Stimulated activated CD4-positive, alpha-beta T cell treated with anti-CD3 and anti-CD28 coated beads, Interleukin-4, amount 100 ng/mL, for 24 hours (primary cell): ENCODE data around the gene PHF24.

ENCODE experiments used
- DNase-seq: peaks from one replicate; pipeline ENCODE4 v3.0.0-alpha.2; 2020

The PHF24 gene

DNA sequence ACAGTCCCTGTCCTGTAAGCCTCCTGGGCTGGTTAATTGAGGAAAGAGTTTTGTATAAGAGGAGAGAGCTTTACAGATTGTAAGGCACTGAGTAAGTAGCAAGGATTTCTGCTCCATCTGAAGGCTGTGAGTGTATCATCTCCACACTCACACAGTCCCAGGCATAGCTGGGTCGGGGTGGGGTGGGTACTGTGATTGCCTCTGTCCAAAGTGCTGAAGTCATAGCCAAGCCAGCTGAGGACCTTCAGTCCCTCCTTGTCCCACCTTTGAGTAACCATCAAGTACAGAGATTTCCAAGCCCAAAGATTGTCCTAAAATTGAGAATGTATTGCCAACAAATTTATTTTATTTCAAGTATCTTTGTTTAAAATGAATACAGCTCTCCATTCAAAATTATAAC lies 26.0 kb downstream of the PHF24 start:
- peak; percentile 41 for DNase-seq

- peak; percentile 72 for DNase-seq
Observed at GRCh38 chr9:34985311-34985899, 27.3 kb downstream of the PHF24 start.

DNA sequence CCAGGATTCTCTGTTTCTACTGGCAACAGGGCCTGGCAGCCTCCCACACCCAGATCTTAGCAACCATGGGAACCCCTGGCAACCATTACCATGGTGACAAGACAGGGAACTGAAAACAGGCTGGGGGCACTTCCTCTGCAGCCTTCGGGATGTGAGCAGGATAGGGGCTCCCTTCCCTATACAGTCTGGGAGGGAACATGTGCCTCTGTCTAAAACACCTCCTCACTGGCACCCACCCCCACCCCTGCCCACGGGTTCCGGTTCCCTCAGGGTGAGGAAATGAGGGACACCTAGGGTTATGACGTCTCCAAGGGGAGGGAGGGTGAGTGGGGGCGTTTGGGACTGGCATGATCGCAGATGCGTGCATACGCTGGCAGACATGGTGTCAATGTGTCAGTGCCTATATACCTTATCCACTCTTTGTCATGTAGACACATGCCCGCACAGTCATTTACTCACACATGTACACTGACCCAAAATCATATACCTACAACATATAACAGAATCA lies 28.5 kb downstream of the PHF24 start:
- DNase-seq: peak; percentile 60

- DNase-seq: no peak
Observed at GRCh38 chr9:34987160-34987901, 29.2 kb downstream of the PHF24 start.

DNA sequence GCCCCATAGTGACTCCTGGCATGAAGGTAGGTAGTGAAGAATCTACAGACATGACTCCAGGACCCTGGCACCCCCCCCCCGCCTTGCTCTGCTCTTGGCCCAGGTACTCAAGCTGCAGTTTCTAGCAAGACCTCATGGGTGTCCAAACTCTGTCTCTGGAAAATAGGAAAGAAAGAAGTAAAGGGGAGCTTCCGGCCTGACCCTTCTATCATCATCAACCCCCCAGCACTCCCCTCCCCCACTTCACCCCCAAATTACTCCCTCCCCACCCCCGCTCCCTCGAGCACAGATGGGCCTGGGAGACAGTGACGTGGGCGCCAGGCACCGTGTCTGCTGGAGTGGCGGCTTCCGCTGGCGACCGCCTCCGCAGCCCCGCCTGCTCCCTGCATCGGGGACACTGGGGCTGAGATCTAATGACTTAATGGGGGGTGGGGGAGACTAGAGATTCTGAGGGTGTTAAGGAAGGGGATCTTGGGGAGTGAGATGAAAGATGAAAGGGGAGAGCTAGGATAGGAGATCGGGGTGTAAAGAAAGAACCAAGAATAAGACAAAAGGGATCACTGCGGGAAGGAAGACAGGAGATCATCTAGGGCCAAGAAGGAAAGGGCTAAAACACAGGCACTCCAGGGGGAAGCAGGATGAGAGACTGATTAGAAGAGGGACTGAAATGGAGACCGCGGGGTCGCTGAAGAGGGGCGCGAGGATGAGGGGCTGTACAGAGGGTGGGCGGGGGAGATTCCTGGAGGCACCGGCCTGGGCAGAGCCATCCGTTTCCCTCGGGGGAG lies 30.3 kb downstream of the PHF24 start:
- peak; percentile 33 for DNase-seq

- peak; percentile 97 for DNase-seq
Observed at GRCh38 chr9:34989003-34989945, 31.2 kb downstream of the PHF24 start, which contains the start of gene DNAJB5. DNAJB5 (plus strand) TSS chr9:34989745; CDS start chr9:34990631, 886 bp downstream.

DNA sequence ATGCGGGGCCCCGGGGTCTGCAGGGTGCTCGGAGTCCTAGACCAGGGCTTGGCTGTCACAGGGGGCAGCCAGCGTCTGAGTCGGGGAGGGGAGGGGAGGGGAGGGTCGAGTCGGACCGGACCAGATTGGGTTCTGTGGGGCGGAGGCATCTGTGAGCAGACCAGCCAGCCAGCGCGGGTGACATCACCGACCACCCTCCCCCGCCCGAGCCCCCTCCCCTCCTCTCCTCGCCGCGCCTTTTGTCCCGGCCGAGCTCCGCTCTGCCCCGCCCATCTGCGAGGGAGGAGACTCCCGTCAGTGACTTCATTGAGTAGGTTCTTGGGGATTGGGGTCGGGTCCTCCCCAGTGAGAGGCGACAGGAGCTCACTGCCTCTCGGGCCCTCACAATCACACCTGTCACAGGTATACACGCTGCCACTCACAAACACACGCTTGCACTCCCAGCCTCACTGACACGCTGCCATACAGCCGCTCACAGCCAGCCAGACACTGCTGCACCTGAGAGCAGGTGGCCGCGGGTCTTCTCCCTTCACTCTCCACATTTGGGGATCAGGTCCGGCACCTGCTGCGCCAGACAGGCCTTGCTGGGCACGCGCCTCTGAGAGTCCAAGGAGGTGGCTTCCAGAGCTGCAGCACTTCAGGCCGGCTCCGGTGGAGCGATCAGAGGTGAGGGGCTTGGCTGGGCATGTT lies 32.0 kb downstream of the PHF24 start:
- peak; percentile 37 for DNase-seq

DNA sequence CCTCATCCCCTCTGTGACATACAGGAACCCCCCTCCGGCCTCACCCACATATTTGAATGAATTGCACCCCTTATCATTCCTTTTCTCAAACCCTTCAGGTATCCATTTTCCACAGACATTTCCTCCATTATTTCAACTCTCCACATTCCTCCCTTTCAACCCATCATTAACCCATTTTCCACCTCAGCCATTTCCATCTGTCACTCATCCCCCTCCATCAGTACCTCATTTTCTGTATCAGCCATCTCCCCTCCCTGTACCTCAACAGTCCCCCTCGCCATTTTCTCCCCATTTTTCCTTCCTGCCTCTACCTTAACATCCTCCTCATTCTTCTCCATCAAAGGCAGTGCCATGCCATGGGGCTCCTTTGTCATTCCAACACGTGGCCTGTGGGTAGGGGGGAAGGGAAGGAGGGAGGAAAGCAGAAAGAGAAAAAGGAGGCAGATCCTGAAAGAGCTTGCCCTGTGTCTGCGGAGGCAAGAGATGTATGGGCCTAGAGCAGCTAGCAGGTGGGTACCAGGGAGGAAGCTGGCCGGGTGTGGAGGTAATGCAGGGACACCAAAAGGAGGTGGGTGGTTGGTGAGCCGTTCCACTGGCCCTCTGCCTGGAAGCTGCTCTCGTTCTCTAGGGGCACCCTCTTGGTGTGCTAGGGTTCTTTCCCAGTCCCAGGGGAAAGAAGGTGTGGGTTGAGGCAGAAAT lies 33.0 kb downstream of the PHF24 start:
- no peak for DNase-seq

GRCh38 chr9:34991607-34992375 lies 33.7 kb downstream of the PHF24 start:
- no peak for DNase-seq

GRCh38 chr9:34992376-34992951 lies 34.4 kb downstream of the PHF24 start:
- peak; percentile 82 for DNase-seq

GRCh38 chr9:34993502-34994259 lies 35.6 kb downstream of the PHF24 start:
- no peak for DNase-seq

- no peak for DNase-seq
Observed at GRCh38 chr9:34994260-34994899, 36.3 kb downstream of the PHF24 start.

DNA sequence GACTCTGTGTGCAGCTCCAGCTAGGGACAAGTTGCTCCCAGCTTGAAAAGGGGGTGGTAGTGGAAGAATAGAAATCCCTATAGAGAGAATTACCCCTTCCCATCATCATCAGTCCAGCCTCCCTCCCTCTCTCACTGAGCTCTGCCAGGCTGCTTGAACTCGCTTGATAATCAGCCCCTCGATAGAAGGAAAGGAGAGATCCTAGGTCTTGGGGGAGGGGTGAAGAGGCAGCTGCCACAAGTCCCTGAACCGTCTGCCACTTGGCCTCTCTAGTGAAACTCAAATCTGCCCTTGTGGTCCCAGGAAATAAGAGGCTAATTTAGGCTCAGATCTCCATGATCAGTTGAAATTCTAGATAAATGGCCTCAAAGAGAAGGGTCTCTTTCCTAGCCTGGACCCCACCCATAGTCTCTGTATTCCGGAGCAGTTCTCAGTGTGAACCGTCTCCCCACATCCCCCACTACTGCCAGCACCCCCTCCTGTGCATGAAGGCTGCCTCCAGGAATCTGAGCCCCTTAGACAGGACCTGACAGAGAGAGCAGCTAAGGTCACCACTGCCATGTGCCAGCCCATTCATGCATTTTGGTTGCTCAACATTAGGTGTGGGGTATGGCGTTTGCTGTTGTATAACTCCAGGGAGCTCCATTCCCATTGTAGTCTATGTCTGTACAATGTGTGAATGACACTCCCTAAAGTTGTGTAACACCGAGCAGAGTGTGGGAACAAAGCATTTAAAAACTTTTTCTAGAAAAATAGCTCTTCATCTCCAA lies 37.0 kb downstream of the PHF24 start:
- no peak for DNase-seq

GRCh38 chr9:34995670-34996060 lies 37.6 kb downstream of the PHF24 start:
- DNase-seq: no peak

DNA sequence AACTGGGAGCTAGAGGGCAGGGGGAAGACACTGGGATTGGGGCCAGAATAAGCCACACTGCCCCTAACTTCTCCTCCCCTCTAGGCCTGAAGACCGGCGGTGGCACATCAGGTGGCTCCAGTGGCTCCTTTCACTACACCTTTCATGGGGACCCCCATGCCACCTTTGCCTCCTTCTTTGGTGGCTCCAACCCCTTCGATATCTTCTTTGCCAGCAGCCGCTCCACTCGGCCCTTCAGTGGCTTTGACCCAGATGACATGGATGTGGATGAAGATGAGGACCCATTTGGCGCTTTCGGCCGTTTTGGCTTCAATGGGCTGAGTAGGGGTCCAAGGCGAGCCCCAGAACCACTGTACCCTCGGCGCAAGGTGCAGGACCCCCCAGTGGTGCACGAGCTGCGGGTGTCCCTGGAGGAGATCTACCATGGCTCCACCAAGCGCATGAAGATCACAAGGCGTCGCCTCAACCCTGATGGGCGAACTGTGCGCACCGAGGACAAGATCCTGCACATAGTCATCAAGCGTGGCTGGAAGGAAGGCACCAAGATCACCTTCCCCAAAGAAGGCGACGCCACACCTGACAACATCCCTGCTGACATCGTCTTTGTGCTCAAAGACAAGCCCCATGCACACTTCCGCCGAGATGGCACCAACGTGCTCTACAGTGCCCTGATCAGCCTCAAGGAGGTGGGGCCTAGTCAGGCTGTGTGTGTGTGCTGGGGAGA lies 38.3 kb downstream of the PHF24 start:
- no peak for DNase-seq

- no peak for DNase-seq
Observed at GRCh38 chr9:34996905-34997279, 38.8 kb downstream of the PHF24 start.

DNA sequence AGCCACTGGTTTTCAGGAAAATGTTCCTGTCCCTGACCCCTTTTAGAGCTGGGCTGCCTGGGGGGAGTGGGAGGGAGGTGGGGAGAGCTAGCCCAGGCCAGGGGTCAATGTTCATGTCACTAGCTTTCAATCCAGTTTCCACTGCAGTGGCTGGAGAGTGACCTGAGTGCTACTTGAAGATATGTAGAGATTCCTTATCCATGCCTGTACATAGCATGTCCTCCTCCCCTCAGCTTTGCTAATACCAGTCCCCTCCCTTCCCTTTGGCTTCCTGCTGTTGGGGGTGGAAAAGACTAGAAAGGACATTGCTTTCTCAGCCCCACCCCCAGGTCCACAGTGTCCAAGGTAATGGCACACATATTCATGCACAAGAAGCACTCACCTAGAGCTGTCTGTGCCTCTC lies 39.3 kb downstream of the PHF24 start:
- no peak for DNase-seq
